ENCODE measurements around the gene RBBP4.
"Not testable (repeated sequence)": the region's sequence is repeated elsewhere in the genome, so short reads cannot be mapped to it uniquely, and the experiment has no call there.

RBBP4 gene

DNA sequence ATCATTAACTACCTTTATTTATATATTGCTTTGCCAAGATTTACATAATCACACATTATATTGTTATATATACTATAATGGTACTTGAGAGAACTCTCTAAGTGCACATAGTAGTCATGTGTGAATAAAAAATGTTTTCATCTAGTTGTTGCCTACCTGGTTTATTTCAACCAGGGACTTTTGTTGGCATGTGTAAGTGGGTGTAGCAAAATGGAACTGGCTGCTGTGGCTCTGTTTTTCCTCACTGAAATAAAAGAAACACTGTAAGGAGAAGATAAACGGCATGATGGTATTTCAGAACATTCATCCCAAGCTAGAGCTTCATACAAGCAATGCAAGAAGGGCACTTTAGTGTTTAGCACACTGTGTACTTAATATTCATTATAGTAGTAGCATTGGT is 14.9 kb downstream of the RBBP4 start (continued):
- TF ChIP-seq ZNF76 (tag by site-specific recombination; IDR thresholded peaks at IDR 0.05; ENCODE audit: borderline replicate concordance, low read depth) = no peak
- TF ChIP-seq ZNF23 (tag by site-specific recombination; IDR thresholded peaks at IDR 0.05; ENCODE audit: borderline replicate concordance) = no peak

GRCh38 chr1:32666901-32667566 is 16.0 kb downstream of the RBBP4 start:
- Histone ChIP-seq H3K27ac (ENCODE audit: extremely low read depth, low read depth, low read length) (no peak overlapping the region), H3K9me3 (ENCODE audit: control insufficient read depth, insufficient read depth, low read depth, low read length) (no peaks in the 10 kb centered on the region), H3K4me3 (ENCODE audit: low read depth, low read length) (no peak overlapping the region), H3K36me3 (ENCODE audit: control insufficient read depth in 2 of 2, insufficient read depth in 1 of 2, low read length in 2 of 2) (peaks cover 57 to 99% of the 10 kb centered on the region in 2 experiments), H3K4me1 (ENCODE audit: control insufficient read depth, insufficient read depth, low read length) (no peaks in the 10 kb centered on the region)
- TF ChIP-seq MYNN (tag by site-specific recombination; IDR thresholded peaks at IDR 0.05; ENCODE audit: borderline replicate concordance) (no peak), ZBTB8A (tag by site-specific recombination; IDR thresholded peaks at IDR 0.05) (0 out of 2 replicates have a peak, but pooled peaks have one; percentile 32)
- ChIA-PET CTCF (no interaction called here), POLR2A (interaction anchor here (1.9 kb wide), 1 partner anchor 16 kb away, joined by 5 read pairs; the partner anchor contains the start of genes RBBP4 and ZBTB8OS)

GRCh38 chr1:32668716-32669115 is 17.7 kb downstream of the RBBP4 start:
- peaks cover 57 to 100% of the 10 kb centered on the region in 2 experiments for H3K36me3 ChIP-seq (ENCODE audit: control insufficient read depth in 2 of 2, insufficient read depth in 1 of 2, low read length in 2 of 2)
- H3K9me3 ChIP-seq (ENCODE audit: control insufficient read depth, insufficient read depth, low read depth, low read length); POLR2A ChIA-PET; H3K4me3 ChIP-seq (ENCODE audit: low read depth, low read length); H3K27ac ChIP-seq (ENCODE audit: extremely low read depth, low read depth, low read length); H3K4me1 ChIP-seq (ENCODE audit: control insufficient read depth, insufficient read depth, low read length): not testable (repeated sequence)
- CTCF ChIA-PET = interaction anchor here (0.6 kb wide), 1 partner anchor 268 kb away, joined by 3 read pairs; no protein-coding TSS in a partner anchor

GRCh38 chr1:32676945-32677344 is 25.9 kb downstream of the RBBP4 start:
- TF ChIP-seq ZBTB1 (tag by site-specific recombination; IDR thresholded peaks at IDR 0.05) (no peak), KLF1 (tag by site-specific recombination; IDR thresholded peaks at IDR 0.05) (no peak), ZBTB44 (tag by site-specific recombination; IDR thresholded peaks at IDR 0.05) (no peak), ZEB2 (tag by site-specific recombination; IDR thresholded peaks at IDR 0.05) (no peak), MYNN (tag by site-specific recombination; IDR thresholded peaks at IDR 0.05; ENCODE audit: borderline replicate concordance) (no peak), ZNF501 (tag by site-specific recombination; IDR thresholded peaks at IDR 0.05) (no peak), MEIS1 (CRISPR knock-in tag; IDR thresholded peaks at IDR 0.05; ENCODE audit: borderline replicate concordance) (no peak), HOXC10 (CRISPR knock-in tag; IDR thresholded peaks at IDR 0.05) (no peak), ZNF610 (tag by site-specific recombination; IDR thresholded peaks at IDR 0.05; ENCODE audit: borderline replicate concordance) (no peak), KLF7 (tag by site-specific recombination; IDR thresholded peaks at IDR 0.05; ENCODE audit: borderline replicate concordance) (no peak), SP2 (tag by site-specific recombination; IDR thresholded peaks at IDR 0.05) (no peak), ZBTB20 (tag by site-specific recombination; IDR thresholded peaks at IDR 0.05) (no peak), ZNF707 (tag by site-specific recombination; IDR thresholded peaks at IDR 0.05) (no peak), ZNF121 (tag by site-specific recombination; IDR thresholded peaks at IDR 0.05) (no peak), ZNF677 (tag by site-specific recombination; IDR thresholded peaks at IDR 0.05) (no peak)
- TF ChIP-seq, protein P1, sequence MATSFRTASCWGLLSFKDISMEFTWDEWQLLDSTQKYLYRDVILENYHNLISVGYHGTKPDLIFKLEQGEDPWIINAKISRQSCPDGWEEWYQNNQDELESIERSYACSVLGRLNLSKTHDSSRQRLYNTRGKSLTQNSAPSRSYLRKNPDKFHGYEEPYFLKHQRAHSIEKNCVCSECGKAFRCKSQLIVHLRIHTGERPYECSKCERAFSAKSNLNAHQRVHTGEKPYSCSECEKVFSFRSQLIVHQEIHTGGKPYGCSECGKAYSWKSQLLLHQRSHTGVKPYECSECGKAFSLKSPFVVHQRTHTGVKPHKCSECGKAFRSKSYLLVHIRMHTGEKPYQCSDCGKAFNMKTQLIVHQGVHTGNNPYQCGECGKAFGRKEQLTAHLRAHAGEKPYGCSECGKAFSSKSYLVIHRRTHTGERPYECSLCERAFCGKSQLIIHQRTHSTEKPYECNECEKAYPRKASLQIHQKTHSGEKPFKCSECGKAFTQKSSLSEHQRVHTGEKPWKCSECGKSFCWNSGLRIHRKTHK (tag by site-specific recombination; IDR thresholded peaks at IDR 0.05) = no peak
- ChIA-PET CTCF (interaction anchor here (0.8 to 1.0 kb wide), 3 partner anchors 39 to 199 kb away, joined by 3 to 4 read pairs (median 3); no protein-coding TSS in a partner anchor), POLR2A (interaction anchor here (0.7 to 1.2 kb wide), 2 partner anchors 26 to 98 kb away, joined by 3 read pairs; partner anchors contain the start of gene RBBP4)
- H3K4me1 ChIP-seq (ENCODE audit: control insufficient read depth, insufficient read depth, low read length) = no peaks in the 10 kb centered on the region
- H3K4me3 ChIP-seq (ENCODE audit: low read depth, low read length) = no peak overlapping the region
- peaks cover 76 to 95% of the 10 kb centered on the region in 2 experiments for H3K36me3 ChIP-seq (ENCODE audit: control insufficient read depth in 2 of 2, insufficient read depth in 1 of 2, low read length in 2 of 2)
- H3K27ac ChIP-seq (ENCODE audit: extremely low read depth, low read depth, low read length) = no peak overlapping the region
- no peaks in the 10 kb centered on the region for H3K9me3 ChIP-seq (ENCODE audit: control insufficient read depth, insufficient read depth, low read depth, low read length)

DNA sequence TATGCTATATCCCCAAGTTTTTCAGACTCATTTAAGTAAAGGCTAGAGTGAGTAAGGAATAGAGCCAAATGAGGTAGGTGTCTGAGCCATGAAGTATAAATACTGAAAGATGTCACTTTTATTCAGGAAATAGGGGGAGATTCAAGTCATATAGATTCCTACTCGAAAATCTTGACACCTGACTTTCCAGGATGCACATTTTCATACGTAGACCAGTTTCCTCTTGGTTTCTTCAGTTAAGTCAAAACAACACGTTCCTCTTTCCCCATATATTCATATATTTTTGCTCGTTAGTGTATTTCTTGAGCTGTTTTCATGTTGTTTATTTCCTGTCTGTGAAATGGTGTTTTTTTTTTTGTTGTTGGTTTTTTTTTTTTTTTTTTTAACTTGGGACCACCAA is 29.0 kb downstream of the RBBP4 start:
- H3K4me1 ChIP-seq (ENCODE audit: control insufficient read depth, insufficient read depth, low read length); H3K27ac ChIP-seq (ENCODE audit: extremely low read depth, low read depth, low read length); H3K4me3 ChIP-seq (ENCODE audit: low read depth, low read length); CTCF ChIA-PET; H3K9me3 ChIP-seq (ENCODE audit: control insufficient read depth, insufficient read depth, low read depth, low read length): not testable (repeated sequence)
- POLR2A ChIA-PET = interaction anchor here (0.7 kb wide), 1 partner anchor 16 kb away, joined by 3 read pairs; no protein-coding TSS in a partner anchor
- H3K36me3 ChIP-seq (ENCODE audit: control insufficient read depth in 2 of 2, insufficient read depth in 1 of 2, low read length in 2 of 2) = peaks cover 63 to 97% of the 10 kb centered on the region in 2 experiments

Data from HEK293 (cell line).